Loucy (cell line): ENCODE results near the gene KLC1.

Experiments
- H2AFZ ChIP-seq: fragments of 200-600 bp; sonication (generic); 2 replicates; pipeline ENCODE4 v1.6.0; 2016; ENCODE audit warnings: antibody characterized with exemption, mild to moderate bottlenecking, low read length, moderate library complexity
- H3F3A ChIP-seq: fragments of 200-600 bp; 2 replicates; pipeline ENCODE4 v1.6.0; 2016; ENCODE audit warnings: antibody characterized with exemption, low read depth, mild to moderate bottlenecking
- H3K27me3 ChIP-seq: fragments of 200-600 bp; sonication (generic); 2 replicates; pipeline ENCODE4 v1.6.1; 2014; ENCODE audit warnings: low read length, mild to moderate bottlenecking; ENCODE audit not compliant: insufficient read depth, poor library complexity, severe bottlenecking
- H3K36me3 ChIP-seq: fragments of 200-600 bp; sonication (generic); 2 replicates; pipeline ENCODE4 v1.6.1; 2016; ENCODE audit warnings: low read length; ENCODE audit not compliant: insufficient read depth
- H3K4me1 ChIP-seq: fragments of 200-600 bp; sonication (generic); 2 replicates; pipeline ENCODE4 v1.5.1; 2014; ENCODE audit warnings: low read length, mild to moderate bottlenecking; ENCODE audit not compliant: insufficient read depth, poor library complexity, severe bottlenecking
- H3K4me2 ChIP-seq: fragments of 200-600 bp; sonication (generic); 2 replicates; pipeline ENCODE4 v1.6.0; 2014; ENCODE audit warnings: antibody characterized with exemption, low read length, low read depth, mild to moderate bottlenecking; ENCODE audit not compliant: poor library complexity, severe bottlenecking
- H3K4me3 ChIP-seq: fragments of 200-600 bp; sonication (generic); 2 replicates; pipeline ENCODE4 v1.5.1; 2014; ENCODE audit warnings: low read length, mild to moderate bottlenecking, mixed read lengths; ENCODE audit not compliant: poor library complexity, severe bottlenecking
- H3K79me2 ChIP-seq: fragments of 200-600 bp; sonication (generic); 2 replicates; pipeline ENCODE4 v1.6.1; 2014; ENCODE audit warnings: low read length; ENCODE audit not compliant: insufficient read depth
- H3K9ac ChIP-seq: fragments of 200-600 bp; sonication (generic); 2 replicates; pipeline ENCODE4 v1.6.0; 2014; ENCODE audit warnings: mild to moderate bottlenecking, low read depth, low read length, moderate library complexity; ENCODE audit not compliant: poor library complexity, severe bottlenecking
- H3K9me2 ChIP-seq: fragments of 200-600 bp; sonication (generic); replicated peaks from 2 replicates; pipeline ENCODE4 v1.6.1; 2016; ENCODE audit warnings: low read depth, low read length, mixed read lengths
- H3K9me3 ChIP-seq: fragments of 200-600 bp; sonication (generic); 2 replicates; pipeline ENCODE4 v1.6.1; 2014; ENCODE audit warnings: mild to moderate bottlenecking, antibody characterized with exemption, low read length, low read depth; ENCODE audit not compliant: insufficient read depth
- H4K20me1 ChIP-seq: fragments of 200-600 bp; sonication (generic); 2 replicates; pipeline ENCODE4 v1.6.0; 2014; ENCODE audit warnings: antibody characterized with exemption, low read length, mild to moderate bottlenecking; ENCODE audit not compliant: insufficient read depth, poor library complexity, severe bottlenecking
- CTCF ChIP-seq: fragments of 200-600 bp; sonication (generic); conservative IDR thresholded peaks from 2 replicates; pipeline ENCODE4 v1.5.1; 2014; ENCODE audit warnings: mild to moderate bottlenecking, antibody characterized with exemption, low read length
- EZH2phosphoT487 ChIP-seq: fragments of 200-600 bp; IDR thresholded peaks from 2 replicates; pipeline ENCODE4 v1.6.1; 2018; ENCODE audit warnings: antibody characterized with exemption, mild to moderate bottlenecking, moderate library complexity, borderline replicate concordance

Gene KLC1

GRCh38 chr14:103663506-103663905, 34.5 kb downstream of the KLC1 start:
- no peaks in the 10 kb centered on the region for H3K4me1 ChIP-seq
- no peak overlapping the region for H3K9ac ChIP-seq
- no peak overlapping the region for H3K4me3 ChIP-seq
- H3F3A ChIP-seq: no peaks in the 10 kb centered on the region
- no peak overlapping the region for H2AFZ ChIP-seq
- no peaks in the 10 kb centered on the region for H3K27me3 ChIP-seq
- no peaks in the 10 kb centered on the region for H4K20me1 ChIP-seq
- H3K9me2 ChIP-seq: no peaks in the 10 kb centered on the region
- no peaks in the 10 kb centered on the region for H3K9me3 ChIP-seq
- no peak overlapping the region for H3K4me2 ChIP-seq
- H3K36me3 ChIP-seq: peaks cover 73% of the 10 kb centered on the region; the same call in 1 of the 2 replicates
- TF ChIP-seq EZH2phosphoT487: no peak
- TF ChIP-seq CTCF: no peak
- H3K79me2 ChIP-seq: no peaks in the 10 kb centered on the region

- Histone ChIP-seq H3K4me2 (no peak overlapping the region), H3K27me3 (no peaks in the 10 kb centered on the region), H3K9me2 (no peaks in the 10 kb centered on the region), H3K9ac (no peak overlapping the region), H2AFZ (no peak overlapping the region), H3K9me3 (no peaks in the 10 kb centered on the region), H3F3A (no peaks in the 10 kb centered on the region), H3K36me3 (peaks cover 77% of the 10 kb centered on the region; the same call in 1 of the 2 replicates), H3K4me1 (no peaks in the 10 kb centered on the region), H4K20me1 (no peaks in the 10 kb centered on the region), H3K4me3 (no peak overlapping the region), H3K79me2 (no peaks in the 10 kb centered on the region)
- no peak for TF ChIP-seq EZH2phosphoT487
- TF ChIP-seq CTCF: no peak
Measured at GRCh38 chr14:103667671-103668070, 38.7 kb downstream of the KLC1 start.

- peaks cover 78% of the 10 kb centered on the region; the same call in 1 of the 2 replicates for H3K36me3 ChIP-seq
- H3K9me2 ChIP-seq: no peaks in the 10 kb centered on the region
- no peaks in the 10 kb centered on the region for H4K20me1 ChIP-seq
- no peaks in the 10 kb centered on the region for H3K9me3 ChIP-seq
- no peaks in the 10 kb centered on the region for H3K4me1 ChIP-seq
- no peak overlapping the region for H2AFZ ChIP-seq
- no peaks in the 10 kb centered on the region for H3F3A ChIP-seq
- TF ChIP-seq EZH2phosphoT487 (no peak), CTCF (no peak)
- H3K79me2 ChIP-seq: no peaks in the 10 kb centered on the region
- H3K27me3 ChIP-seq: no peaks in the 10 kb centered on the region
- H3K9ac ChIP-seq: no peak overlapping the region
- no peak overlapping the region for H3K4me3 ChIP-seq
- H3K4me2 ChIP-seq: no peak overlapping the region
Measured at GRCh38 chr14:103668117-103668516, 39.1 kb downstream of the KLC1 start.
